GM18868 (cell line): ENCODE results near the gene TFEC.
"Not testable (repeated sequence)": the region's sequence is repeated elsewhere in the genome, so short reads cannot be mapped to it uniquely, and the experiment has no call there.

Experiments
- ATAC-seq: cut with Tn5 transposase; IDR thresholded peaks from one replicate; pipeline ENCODE4 v1.9.1; 2021; ENCODE audit warnings: mild to moderate bottlenecking, moderate library complexity; ENCODE audit not compliant: unreplicated experiment

The TFEC gene, protein sequence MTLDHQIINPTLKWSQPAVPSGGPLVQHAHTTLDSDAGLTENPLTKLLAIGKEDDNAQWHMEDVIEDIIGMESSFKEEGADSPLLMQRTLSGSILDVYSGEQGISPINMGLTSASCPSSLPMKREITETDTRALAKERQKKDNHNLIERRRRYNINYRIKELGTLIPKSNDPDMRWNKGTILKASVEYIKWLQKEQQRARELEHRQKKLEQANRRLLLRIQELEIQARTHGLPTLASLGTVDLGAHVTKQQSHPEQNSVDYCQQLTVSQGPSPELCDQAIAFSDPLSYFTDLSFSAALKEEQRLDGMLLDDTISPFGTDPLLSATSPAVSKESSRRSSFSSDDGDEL

DNA sequence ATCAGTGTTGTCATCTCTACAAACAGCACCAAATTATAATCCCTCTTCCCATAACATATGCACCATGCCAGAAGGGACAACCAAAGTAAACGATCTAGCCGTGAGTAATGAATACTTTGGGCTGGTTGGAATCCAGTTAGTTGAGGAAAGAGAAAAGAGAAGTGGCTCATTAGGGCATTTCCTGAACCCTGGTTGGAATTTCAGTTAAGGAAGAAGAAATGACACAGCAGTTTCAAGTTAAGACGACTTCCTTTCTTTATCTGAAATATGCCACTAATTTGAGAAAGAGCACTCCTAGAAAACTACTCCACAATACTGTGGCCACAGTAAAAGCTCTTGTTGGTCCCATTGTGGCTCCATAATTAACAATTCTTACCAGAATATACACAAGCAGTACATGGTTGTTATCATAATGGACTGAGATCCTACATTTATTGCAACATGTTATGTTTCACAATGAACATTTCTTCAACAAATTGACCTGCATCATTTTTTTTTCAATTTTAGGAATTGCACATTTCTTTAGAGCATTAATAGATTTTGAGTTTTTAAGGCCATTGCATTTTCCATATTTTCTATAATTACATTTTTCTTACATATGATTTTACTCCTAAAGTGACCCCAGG is at the start of gene TFEC:
Gene TFEC, minus strand, starts transcription at position 113 of the 626 bp plus-strand sequence. CDS start 46,322 bp downstream, outside the sequence.
- ATAC-seq: no peak

- ATAC-seq: no peak
Measured at GRCh38 chr7:116075351-116076145, 45.0 kb upstream of the TFEC start.

DNA sequence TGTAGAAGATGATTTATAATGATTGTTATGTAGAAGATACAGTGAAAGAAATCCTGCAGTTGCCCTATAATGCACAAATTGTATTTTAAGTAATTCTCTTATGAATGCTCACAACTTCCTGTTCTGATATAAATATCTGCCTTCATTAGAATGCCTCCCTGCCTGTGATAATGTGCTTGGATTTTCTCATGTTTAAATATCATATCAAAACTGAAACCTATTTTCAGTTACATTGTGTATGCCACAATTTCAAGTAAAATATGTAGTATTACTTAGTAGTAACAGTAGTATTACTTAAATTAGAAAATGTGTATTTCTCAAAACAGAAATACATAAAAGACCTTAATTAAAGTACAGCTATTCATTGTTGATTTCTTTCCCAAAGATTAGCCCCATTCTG is 41.1 kb upstream of the TFEC start:
- peak; percentile 83 for ATAC-seq

DNA sequence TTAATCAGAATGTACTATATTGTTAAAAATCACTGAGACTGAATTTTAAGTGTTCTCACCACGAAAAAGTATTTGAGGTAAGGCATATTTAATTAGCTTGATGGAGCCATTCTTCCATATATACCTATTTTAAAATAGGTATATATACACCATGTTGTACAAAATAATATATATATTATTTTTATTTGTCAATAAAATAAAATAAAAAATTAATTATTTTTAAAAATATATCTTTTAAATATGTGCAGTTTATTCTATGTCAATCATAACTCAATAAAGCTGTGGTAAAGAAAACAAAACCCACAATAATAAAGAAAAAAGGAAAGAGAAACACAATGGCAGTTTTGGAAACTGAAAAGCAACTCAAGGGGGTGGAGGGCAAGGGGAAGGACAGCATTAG is 33.6 kb upstream of the TFEC start:
- no peak for ATAC-seq

DNA sequence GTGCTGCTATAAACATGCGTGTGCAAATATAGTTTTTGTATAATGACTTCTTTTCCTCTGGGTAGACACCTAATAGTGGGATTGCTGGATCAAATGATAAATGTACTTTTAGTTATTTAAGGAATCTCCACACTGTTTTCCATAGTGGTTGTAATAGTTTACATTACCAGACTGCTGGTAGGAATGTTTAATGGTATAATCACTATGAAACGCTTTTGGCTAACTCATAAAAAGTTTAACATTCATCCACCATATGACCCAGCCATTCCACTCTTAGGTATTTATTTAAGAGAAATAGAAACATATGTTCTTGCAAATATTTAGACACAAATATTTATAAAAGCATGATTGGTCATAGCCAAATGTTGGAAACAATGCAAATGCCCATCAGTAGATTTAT is 32.1 kb upstream of the TFEC start:
- ATAC-seq: no peak

DNA sequence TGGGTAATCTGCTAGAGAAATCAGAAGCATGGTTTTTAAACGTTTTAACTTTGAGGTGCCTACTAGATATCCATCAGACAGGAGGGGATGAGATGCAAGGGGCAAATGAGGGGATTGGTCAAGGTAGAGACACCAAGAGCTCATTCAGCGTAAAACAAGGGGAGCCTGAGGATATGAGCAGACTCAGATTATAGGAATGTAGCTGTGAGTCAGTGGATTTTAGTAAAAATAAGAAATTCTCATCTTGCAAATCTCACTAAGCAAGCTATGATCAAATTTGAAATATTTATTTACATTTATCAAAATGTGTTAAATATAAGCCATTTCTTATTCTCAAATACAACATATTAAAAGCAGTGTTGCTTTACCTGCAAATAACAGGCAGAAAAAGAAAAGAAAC is 21.4 kb upstream of the TFEC start:
- ATAC-seq: no peak

DNA sequence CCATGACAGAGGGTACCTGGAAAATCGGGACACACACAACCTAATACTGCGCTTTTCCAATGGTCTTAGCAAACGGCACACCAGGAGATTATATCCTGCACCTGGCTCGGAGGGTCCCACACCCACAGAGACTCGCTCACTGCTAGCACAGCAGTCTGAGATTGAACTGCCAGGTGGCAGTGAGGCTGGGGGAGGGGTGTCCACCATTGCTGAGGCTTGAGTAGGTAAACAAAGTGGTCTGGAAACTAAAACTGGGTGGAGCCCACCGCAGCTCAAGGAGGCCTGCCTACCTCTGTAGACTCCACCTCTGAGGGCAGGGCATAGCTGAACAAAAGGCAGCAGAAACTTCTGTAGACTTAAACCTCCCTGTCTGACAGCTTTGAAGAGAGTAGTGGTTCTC is 16.7 kb upstream of the TFEC start:
- ATAC-seq: not testable (repeated sequence)

DNA sequence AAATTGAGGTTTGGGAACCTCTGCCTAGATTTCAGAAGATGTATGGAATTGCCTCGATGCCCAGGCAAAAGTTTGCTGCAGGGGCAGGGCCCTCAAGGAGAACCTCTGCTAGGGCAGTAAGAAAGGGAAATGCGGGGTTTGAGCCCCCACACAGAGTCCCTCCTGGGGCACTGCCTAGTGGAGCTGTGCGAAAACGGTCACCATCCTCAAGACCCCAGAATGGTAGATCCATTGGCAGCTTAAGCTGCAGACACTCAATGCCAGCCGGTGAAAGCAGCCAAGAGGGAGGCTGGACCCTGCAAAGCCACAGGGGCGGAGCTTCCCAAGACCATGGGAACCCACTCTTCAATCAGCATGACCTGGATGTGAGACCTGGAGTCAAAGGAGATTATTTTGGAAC is 15.0 kb upstream of the TFEC start:
- no peak for ATAC-seq

GRCh38 chr7:116041615-116042014 is 11.1 kb upstream of the TFEC start:
- peak; percentile 99 for ATAC-seq

- no peak for ATAC-seq
Measured at GRCh38 chr7:116037401-116037800, 6.8 kb upstream of the TFEC start.

- ATAC-seq: no peak
Measured at GRCh38 chr7:116034411-116034810, 3.8 kb upstream of the TFEC start.

DNA sequence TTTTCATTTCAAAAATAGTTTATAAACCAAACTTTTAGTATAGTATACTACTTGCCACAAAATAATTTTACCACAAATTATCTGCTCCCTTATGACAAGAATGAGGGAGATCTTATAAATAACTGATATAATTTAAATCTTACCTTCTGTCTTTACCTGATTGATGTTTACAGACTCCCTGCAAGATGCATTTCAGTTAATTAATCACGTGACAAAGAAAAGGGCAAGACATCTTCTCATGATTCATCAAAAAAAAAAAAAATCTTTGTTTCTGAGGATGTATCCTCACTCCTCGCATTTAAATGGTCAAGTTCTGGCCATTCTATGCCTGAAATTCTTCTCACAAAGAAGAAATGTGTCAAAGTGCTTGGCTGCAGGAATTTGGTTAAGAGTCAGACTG is 2.3 kb upstream of the TFEC start:
- ATAC-seq: no peak

GRCh38 chr7:116028787-116029186 is 1.8 kb downstream of the TFEC start:
- ATAC-seq: peak; percentile 56

DNA sequence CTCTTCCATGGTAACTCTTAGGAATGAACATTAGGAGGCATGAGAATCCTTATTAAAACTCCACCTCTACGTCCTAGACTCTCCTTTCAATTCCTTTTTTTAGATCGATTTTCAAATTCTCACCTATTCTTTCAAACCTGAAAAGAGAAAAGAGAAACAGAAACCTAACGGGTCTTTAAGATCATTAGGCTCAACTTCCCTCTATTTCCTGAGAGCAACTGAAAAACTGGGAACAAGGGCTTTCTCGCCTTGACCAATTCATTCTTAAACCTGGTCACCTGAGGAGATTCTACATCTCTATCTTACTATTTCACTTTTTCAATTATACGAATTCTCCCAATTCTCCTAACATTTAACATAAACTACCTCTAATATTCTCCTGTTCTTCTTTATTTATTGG is 2.8 kb downstream of the TFEC start:
- ATAC-seq: no peak

- ATAC-seq: no peak
Measured at GRCh38 chr7:116024826-116025809, 5.4 kb downstream of the TFEC start.

DNA sequence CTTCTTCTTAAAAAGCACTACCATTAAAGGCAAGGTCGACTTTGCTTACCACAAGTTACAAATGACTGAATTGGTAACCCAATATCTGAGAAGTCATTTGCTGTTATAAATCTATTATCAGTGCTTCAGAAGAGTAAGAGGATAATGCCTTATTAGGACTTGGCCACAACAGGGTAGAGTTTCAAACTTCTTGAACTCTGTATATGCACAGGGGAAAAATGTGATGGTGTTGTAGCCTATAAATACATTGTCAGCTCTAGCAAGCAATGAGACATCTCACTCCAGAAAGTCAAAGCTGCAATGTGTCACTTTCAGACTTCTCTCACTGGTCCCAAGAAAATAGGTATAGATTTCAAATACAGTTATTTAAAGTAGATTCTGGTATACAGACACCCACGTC is 9.3 kb downstream of the TFEC start:
- peak; percentile 67 for ATAC-seq

DNA sequence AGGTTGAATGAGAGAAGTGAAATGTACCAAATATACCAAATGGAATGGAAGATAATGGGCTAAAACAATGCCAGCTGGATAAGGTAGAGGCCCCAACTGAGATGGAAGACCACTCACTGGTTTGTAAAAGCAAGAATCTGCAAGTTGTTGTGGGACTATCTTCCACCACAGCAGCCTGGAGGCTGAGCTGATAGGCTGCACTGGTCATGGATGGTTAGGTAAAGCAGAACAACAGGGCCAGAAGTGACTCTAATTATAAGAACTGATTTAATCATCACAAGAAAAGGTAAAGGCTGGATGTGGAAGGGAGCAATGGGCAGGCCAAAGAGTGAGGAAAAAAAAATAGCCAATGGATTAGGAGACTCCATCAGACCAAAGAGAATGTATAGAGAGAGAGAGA is 11.8 kb downstream of the TFEC start:
- peak; percentile 28 for ATAC-seq

GRCh38 chr7:116013675-116014074 is 16.9 kb downstream of the TFEC start:
- ATAC-seq: no peak

DNA sequence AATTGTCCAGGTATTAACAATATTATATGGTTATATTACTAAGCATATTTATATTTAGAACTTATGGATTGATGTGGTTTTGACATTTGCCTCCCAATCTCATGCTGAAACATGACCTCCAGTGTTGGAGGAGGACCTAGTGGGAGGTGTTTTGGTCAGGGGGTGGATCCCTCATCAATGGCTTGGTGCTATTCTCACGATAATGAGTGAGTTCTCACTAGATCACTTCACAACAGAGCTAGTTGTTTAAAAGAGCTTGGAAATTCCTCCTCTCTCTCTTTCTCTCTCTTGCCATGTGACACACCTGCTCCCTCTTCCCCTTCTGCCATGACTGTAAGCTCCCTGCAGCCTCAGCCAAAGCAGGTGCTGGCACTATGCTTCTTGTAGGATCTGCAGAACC is 19.0 kb downstream of the TFEC start:
- no peak for ATAC-seq

GRCh38 chr7:116004762-116005161 is 25.8 kb downstream of the TFEC start:
- ATAC-seq: not testable (repeated sequence)

GRCh38 chr7:115997221-115997620 is 33.3 kb downstream of the TFEC start:
- no peak for ATAC-seq
